GM18499 (cell line): ENCODE data around the gene SLITRK2.

Experiments
- ATAC-seq: cut with Tn5 transposase; IDR thresholded peaks from one replicate; pipeline ENCODE4 v1.9.1; 2021; ENCODE audit warnings: moderate number of reproducible peaks; ENCODE audit not compliant: insufficient read depth, unreplicated experiment

The SLITRK2 gene

DNA sequence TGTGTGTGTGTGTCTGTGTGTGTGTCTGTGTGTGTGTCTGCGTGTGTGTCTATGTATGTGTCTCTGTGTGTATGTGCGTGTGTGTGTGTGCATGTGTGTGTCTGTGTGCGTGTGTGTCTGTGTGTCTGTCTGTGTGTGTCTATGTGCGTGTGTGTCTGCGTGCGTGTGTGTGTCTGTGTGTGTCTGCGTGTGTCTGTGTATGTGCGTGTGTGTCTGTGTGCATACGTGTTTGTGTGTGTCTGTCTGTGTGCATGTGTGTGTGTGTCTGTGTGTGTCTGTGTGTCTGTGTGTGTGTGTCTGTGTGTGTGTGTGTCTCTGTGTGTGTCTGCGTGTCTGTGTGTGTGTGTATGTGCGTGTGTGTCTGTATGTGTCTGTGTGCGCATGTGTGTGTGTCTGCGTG is 35.6 kb downstream of the SLITRK2 start:
- ATAC-seq: no peak

DNA sequence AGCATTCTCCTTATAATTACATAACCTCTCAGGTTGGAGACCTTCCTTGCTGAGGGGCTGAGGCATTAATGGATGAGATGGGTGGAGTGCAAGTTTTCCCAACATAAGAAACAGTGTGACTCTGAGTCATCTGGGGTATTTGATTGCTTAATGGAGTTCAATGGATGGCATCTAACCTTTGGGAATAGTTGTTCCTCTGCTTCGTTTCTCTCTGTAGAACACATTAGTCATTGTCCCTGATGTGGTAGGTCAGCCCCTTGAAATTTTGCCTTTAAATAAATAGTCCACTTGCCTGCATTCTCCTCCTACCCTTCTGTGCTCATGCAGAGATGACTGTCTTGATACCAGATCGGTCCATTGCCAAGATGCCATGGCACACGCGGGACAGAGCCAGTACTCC is 38.6 kb downstream of the SLITRK2 start:
- no peak for ATAC-seq

DNA sequence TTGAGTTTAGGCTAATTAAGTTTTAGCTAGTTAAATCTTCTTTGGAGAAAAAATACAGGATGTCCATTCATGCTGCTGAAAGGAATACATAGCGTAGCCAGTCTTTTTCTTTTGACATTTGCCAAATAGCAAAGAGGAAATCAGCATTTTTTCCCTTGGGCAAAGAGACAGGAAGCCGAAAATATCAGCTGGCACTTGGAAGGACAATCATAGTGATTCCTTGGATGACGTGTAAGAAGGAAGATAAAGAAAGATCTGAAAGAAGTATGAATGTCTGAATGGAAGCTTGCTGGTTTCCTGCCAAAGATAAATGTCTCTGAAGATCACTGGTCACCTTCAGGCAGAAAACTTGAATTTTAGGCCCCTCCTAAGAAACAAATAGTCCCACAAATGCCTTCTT is 44.2 kb downstream of the SLITRK2 start:
- ATAC-seq: no peak

DNA sequence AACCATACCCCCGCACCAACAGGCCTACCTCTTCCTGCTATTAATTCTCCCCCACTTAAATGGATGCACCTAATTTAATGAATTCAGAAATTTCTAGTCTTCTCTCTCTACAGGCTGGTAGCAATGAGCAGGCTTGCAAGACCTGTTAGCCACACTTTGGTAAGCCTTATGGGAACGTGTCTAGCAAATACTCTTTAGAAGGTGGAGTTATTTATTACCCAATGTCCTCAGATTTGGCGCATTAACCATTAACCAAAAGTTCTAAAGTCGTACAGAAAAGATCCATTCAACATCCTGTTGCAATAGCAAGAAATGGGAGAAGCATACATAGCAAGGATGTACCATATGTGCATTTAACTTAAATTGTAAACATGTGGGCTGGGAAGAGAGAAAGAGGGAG is 47.5 kb downstream of the SLITRK2 start:
- ATAC-seq: no peak
